Astrocyte of the spinal cord (primary cell): ENCODE measurements around the gene PTPRC.

Source experiments
- DNase-seq: peaks from one replicate; pipeline ENCODE4 v3.0.0; 2011; ENCODE audit warnings: low read depth, low spot score
- H3K4me3 ChIP-seq: 2 replicates; pipeline ENCODE4 v1.5.1; 2011; ENCODE audit warnings: low read depth, mild to moderate bottlenecking, low read length, moderate library complexity
- CTCF ChIP-seq: IDR thresholded peaks from 2 replicates; pipeline ENCODE4 v1.5.1; 2012; ENCODE audit warnings: low read depth, mild to moderate bottlenecking, low read length, inconsistent platforms
- in situ Hi-C: cut with HindIII; loops from 2 replicates; pipeline ENCODE4 v1.10.0; 2017; ENCODE audit warnings: low sequenced_read_pairs

Gene PTPRC

GRCh38 chr1:198714271-198714670, 75.4 kb downstream of the PTPRC start:
- in situ Hi-C loops, result no loop called here
- no peak for TF ChIP-seq CTCF
- DNase-seq, result no peak
- no peak overlapping the region for H3K4me3 ChIP-seq

GRCh38 chr1:198716051-198716450, 77.2 kb downstream of the PTPRC start:
- in situ Hi-C loops, result no loop called here
- DNase-seq, result no peak
- no peak for TF ChIP-seq CTCF
- no peak overlapping the region for H3K4me3 ChIP-seq

- DNase-seq, result no peak
- H3K4me3 ChIP-seq, result no peak overlapping the region
- TF ChIP-seq CTCF, result no peak
- in situ Hi-C loops, result no loop called here
Observed at GRCh38 chr1:198717510-198717909, 78.7 kb downstream of the PTPRC start.

- no peak for TF ChIP-seq CTCF
- no peak overlapping the region for H3K4me3 ChIP-seq
- in situ Hi-C loops, result no loop called here
- no peak for DNase-seq
Observed at GRCh38 chr1:198723127-198723526, 84.3 kb downstream of the PTPRC start.

GRCh38 chr1:198725090-198725489, 86.2 kb downstream of the PTPRC start:
- no peak for TF ChIP-seq CTCF
- no peak for DNase-seq
- in situ Hi-C loops, result no loop called here
- no peak overlapping the region for H3K4me3 ChIP-seq

GRCh38 chr1:198726455-198726854, 87.6 kb downstream of the PTPRC start:
- TF ChIP-seq CTCF, result no peak
- DNase-seq, result peak; percentile 48
- in situ Hi-C loops, result no loop called here
- H3K4me3 ChIP-seq, result no peak overlapping the region

- DNase-seq, result no peak
- in situ Hi-C loops, result no loop called here
- no peak overlapping the region for H3K4me3 ChIP-seq
- TF ChIP-seq CTCF, result no peak
Observed at GRCh38 chr1:198729195-198729863, 90.5 kb downstream of the PTPRC start.
